ENCODE results near the gene VPS37B.

VPS37B gene

GRCh38 chr12:122858591-122859302 is 37.2 kb downstream of the VPS37B start:
- no peak overlapping the region for H3K4me3 ChIP-seq (ENCODE audit: low read depth, low read length)
- no peaks in the 10 kb centered on the region for H3K36me3 ChIP-seq (replicated peaks)
- in situ Hi-C loops (cut with HindIII; ENCODE audit: low pct_ligation_motif_present, low sequenced_read_pairs): no loop called here
- TF ChIP-seq, protein P1, sequence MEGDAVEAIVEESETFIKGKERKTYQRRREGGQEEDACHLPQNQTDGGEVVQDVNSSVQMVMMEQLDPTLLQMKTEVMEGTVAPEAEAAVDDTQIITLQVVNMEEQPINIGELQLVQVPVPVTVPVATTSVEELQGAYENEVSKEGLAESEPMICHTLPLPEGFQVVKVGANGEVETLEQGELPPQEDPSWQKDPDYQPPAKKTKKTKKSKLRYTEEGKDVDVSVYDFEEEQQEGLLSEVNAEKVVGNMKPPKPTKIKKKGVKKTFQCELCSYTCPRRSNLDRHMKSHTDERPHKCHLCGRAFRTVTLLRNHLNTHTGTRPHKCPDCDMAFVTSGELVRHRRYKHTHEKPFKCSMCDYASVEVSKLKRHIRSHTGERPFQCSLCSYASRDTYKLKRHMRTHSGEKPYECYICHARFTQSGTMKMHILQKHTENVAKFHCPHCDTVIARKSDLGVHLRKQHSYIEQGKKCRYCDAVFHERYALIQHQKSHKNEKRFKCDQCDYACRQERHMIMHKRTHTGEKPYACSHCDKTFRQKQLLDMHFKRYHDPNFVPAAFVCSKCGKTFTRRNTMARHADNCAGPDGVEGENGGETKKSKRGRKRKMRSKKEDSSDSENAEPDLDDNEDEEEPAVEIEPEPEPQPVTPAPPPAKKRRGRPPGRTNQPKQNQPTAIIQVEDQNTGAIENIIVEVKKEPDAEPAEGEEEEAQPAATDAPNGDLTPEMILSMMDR (IDR thresholded peaks at IDR 0.05; ENCODE audit: low read depth, low read length, missing control alignments): no peak
- DNase-seq: no peak
- H3K27ac ChIP-seq: no peak overlapping the region
- no peaks in the 10 kb centered on the region for H3K27me3 ChIP-seq (replicated peaks)

GRCh38 chr12:122858171-122858570 is 37.8 kb downstream of the VPS37B start:
- DNase-seq: no peak
- Histone ChIP-seq H3K27ac (no peak overlapping the region), H3K36me3 (replicated peaks) (no peaks in the 10 kb centered on the region), H3K4me3 (ENCODE audit: low read depth, low read length) (no peak overlapping the region), H3K27me3 (replicated peaks) (no peaks in the 10 kb centered on the region)
- TF ChIP-seq, protein P1 (IDR thresholded peaks at IDR 0.05; ENCODE audit: low read depth, low read length, missing control alignments): no peak
- in situ Hi-C loops (cut with HindIII; ENCODE audit: low pct_ligation_motif_present, low sequenced_read_pairs): no loop called here

DNA sequence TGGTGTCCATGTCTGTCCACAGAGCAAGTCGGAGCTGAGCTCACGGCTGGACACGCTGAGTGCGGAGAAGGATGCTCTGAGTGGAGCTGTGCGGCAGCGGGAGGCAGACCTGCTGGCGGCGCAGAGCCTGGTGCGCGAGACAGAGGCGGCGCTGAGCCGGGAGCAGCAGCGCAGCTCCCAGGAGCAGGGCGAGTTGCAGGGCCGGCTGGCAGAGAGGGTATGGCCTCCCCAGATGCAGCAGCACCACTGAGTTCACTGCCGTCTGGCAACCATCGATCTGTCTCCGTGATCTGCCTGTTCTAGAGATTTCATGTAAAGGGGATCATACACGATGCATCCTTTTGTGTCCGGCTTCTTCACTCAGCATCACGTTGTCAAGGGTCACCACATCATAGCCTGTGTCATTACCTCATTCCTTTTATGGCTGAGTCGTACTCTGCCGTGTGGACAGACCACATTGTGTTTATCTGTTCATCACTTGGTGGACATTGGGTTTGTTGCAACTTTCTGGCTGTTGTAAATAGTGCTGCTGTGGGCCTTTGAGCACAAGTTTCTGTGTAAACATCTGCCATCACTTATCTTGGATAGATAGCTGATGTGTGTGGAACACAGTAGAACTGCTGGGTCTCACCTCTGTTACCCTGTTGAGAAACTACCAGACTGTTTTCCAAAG is 38.8 kb downstream of the VPS37B start:
- in situ Hi-C loops (cut with HindIII; ENCODE audit: low pct_ligation_motif_present, low sequenced_read_pairs): no loop called here
- Histone ChIP-seq H3K27me3 (replicated peaks) (no peaks in the 10 kb centered on the region), H3K36me3 (replicated peaks) (no peaks in the 10 kb centered on the region), H3K27ac (no peak overlapping the region), H3K4me3 (ENCODE audit: low read depth, low read length) (no peak overlapping the region)
- DNase-seq: no peak
- TF ChIP-seq, protein P1 (IDR thresholded peaks at IDR 0.05; ENCODE audit: low read depth, low read length, missing control alignments): no peak

DNA sequence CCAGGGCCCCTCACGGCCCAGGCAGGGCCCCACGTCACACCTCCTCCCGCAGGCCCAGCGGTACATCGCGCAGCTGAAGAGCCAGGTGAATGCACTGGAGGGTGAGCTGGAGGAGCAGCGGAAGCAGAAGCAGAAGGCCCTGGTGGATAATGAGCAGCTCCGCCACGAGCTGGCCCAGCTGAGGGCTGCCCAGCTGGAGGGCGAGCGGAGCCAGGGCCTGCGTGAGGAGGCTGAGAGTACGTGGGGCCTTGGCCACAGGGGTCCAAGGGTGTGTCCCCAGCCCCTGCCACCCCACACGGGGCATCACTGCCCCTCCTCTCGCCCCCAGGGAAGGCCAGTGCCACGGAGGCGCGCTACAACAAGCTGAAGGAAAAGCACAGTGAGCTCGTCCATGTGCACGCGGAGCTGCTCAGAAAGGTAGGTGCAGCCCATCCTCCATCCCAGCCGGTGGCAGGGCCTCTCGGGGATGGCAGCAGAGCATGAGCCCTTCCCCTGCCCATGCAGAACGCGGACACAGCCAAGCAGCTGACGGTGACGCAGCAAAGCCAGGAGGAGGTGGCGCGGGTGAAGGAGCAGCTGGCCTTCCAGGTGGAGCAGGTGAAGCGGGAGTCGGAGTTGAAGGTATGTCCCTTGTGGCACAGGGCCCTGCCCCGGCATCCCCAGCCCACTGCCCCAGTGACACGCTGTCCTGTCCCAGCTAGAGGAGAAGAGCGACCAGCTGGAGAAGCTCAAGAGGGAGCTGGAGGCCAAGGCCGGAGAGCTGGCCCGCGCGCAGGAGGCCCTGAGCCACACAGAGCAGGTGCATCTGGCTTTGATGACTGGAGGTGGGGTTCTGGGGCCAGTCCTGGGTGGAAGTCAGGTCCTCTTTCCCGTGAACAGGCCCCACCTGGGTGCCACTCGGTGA is 39.7 kb downstream of the VPS37B start:
- DNase-seq: no peak
- no peak overlapping the region for H3K27ac ChIP-seq
- TF ChIP-seq, protein P1 (IDR thresholded peaks at IDR 0.05; ENCODE audit: low read depth, low read length, missing control alignments): no peak
- H3K36me3 ChIP-seq (replicated peaks): no peaks in the 10 kb centered on the region
- in situ Hi-C loops (cut with HindIII; ENCODE audit: low pct_ligation_motif_present, low sequenced_read_pairs): no loop called here
- H3K4me3 ChIP-seq (ENCODE audit: low read depth, low read length): no peak overlapping the region
- H3K27me3 ChIP-seq (replicated peaks): no peaks in the 10 kb centered on the region

- no peaks in the 10 kb centered on the region for H3K36me3 ChIP-seq (replicated peaks)
Observed at GRCh38 chr12:122855071-122855829, 40.7 kb downstream of the VPS37B start.

More at GRCh38 chr12:122855071-122855829, 40.7 kb downstream of the VPS37B start:
- Histone ChIP-seq H3K4me3 (ENCODE audit: low read depth, low read length) (no peak overlapping the region), H3K27ac (no peak overlapping the region), H3K27me3 (replicated peaks) (no peaks in the 10 kb centered on the region)
- DNase-seq: no peak
- in situ Hi-C loops (cut with HindIII; ENCODE audit: low pct_ligation_motif_present, low sequenced_read_pairs): no loop called here
- TF ChIP-seq, protein P1 (IDR thresholded peaks at IDR 0.05; ENCODE audit: low read depth, low read length, missing control alignments): no peak
